ENCODE data around the gene CYB561A3.

CYB561A3 gene

DNA sequence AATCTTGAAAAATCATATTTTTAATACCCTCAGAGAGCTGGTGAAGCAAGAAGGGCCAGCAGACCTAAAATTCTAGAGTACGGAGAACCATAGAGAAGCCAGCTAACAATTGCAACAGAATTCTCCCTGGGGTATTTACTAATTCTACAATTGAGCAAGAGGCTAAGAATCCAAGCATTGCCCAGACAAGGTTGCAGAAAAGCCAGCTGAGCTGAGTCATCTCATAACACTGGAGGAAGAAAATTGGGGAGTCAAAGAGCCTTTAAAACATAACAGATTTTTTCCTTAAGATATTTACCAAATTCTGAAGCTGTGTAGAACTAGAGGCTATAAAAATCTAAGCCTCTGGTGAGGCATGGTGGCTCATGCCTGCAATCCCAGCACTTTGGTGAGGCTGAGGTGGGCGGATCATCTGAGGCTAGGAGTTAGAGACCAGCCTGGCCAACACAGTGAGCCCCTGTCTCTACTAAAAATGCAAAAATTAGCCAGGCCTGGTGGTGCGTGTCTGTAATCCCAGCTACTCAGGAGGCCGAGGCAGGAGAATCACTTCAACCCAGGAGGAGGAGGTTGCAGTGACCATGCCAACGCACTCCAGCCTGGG, 17.1 kb upstream of the CYB561A3 start:
- in situ Hi-C loops (cut with MboI; ENCODE audit: low sequenced_read_pairs) = no loop called here
- peaks cover 4% of the 10 kb centered on the region; the same call in 1 of the 2 replicates for H3K36me3 ChIP-seq (replicated peaks)
- no peak overlapping the region for H3K4me3 ChIP-seq
- no peaks in the 10 kb centered on the region for H3K27me3 ChIP-seq (ENCODE audit: low read depth)
- DNase-seq (ENCODE audit: low spot score in 2 of 2) = no peak
- H3K4me1 ChIP-seq = no peaks in the 10 kb centered on the region
- H3K9me3 ChIP-seq = no peaks in the 10 kb centered on the region; the same call in 1 of the 2 replicates

DNA sequence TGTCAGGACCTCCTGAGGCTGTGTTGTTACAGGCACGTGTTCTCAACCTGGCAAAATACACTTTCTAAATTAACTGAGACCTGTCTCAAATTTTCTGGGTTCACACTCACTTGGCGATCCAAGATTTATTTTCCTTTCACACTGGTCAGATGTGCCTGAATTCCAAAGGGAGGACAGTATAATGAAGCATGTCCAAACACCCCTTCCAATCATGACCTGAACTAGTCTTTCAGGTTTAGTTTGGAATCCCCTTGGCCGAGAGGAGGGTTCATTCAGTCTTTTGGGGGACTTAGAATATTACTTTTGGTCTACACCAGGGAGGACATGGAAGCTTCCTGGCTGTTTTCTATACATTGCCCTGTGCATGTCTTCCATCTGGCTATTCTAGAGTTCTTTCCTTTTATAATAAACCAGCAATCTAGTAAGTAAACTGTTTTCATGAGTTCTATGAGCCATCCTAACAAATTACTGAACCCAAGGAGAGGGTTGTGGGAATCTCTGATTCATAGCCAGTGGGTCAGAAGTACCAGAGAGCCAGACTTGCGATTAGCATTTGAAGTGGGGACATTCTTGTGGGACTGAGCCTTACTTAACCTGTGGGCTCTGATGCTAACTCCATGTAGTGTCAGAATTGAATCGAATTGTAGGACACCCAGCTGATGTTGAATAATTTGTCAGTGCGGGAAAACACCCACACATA, 15.9 kb upstream of the CYB561A3 start:
- H3K4me1 ChIP-seq = no peaks in the 10 kb centered on the region
- H3K36me3 ChIP-seq (replicated peaks) = peaks cover 8% of the 10 kb centered on the region; the same call in 1 of the 2 replicates
- DNase-seq (ENCODE audit: low spot score in 2 of 2) = no peak
- no peaks in the 10 kb centered on the region for H3K27me3 ChIP-seq (ENCODE audit: low read depth)
- H3K4me3 ChIP-seq = no peak overlapping the region
- in situ Hi-C loops (cut with MboI; ENCODE audit: low sequenced_read_pairs) = no loop called here
- peaks cover 5% of the 10 kb centered on the region for H3K9me3 ChIP-seq

DNA sequence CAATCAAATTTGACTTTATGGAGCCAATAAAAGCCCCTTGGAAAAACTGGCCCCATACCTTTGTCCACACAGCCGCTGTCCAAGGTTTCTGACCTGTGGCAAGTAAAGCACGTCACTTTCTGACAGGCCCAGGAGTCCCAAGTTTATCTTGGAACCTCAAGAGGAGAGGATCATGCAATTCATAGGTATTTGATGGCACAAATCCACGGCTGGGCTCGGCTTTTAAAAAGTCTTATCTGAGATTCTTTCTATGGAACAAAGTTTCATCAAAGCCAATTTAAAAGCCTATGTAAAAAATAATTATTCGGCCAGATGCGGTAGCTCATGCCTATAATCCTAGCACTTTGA, 14.1 kb upstream of the CYB561A3 start:
- H3K27me3 ChIP-seq (ENCODE audit: low read depth) = no peaks in the 10 kb centered on the region
- H3K9me3 ChIP-seq = peaks cover 5% of the 10 kb centered on the region
- no peak overlapping the region for H3K4me3 ChIP-seq
- in situ Hi-C loops (cut with MboI; ENCODE audit: low sequenced_read_pairs) = no loop called here
- H3K36me3 ChIP-seq (replicated peaks) = peaks cover 18% of the 10 kb centered on the region
- DNase-seq (ENCODE audit: low spot score in 2 of 2) = no peak
- no peaks in the 10 kb centered on the region for H3K4me1 ChIP-seq

DNA sequence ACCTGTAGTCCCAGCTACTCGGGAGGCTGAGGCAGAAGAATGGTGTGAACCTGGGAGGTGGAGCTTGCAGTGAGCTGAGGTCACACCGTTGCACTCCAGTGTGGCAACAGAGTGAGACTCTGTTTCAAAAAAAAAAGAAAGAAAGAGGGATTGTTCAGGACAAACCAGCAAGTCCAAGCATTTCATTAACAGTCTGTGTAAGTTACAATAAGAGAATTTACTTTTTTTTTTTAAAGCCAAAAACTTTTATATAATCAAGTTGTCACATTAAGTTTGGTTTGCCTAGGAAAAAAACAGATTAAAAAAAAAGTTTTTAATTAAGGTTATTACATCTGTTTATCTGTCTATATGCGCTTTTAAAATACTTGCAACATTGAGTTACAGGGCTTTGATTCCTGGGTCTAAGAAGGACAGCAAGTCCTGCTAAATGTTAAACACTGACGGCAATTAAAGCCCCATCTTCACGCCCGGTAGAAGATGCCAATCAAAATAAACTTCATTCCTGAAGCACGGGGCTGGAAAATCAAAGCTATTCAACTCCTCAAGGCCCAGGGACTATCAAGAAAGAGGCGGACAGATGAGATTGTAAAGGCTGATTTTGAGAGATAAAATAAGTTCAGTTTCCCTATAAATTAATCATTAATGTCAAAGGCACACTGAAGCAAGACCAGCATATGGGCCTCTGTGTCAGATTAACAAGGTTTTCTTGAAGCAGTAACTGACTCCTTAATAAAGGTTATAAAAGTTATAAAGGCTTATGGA, 11.2 kb upstream of the CYB561A3 start:
- Histone ChIP-seq H3K27me3 (ENCODE audit: low read depth) (no peaks in the 10 kb centered on the region), H3K36me3 (replicated peaks) (peaks cover 47% of the 10 kb centered on the region), H3K4me1 (no peaks in the 10 kb centered on the region), H3K9me3 (peaks cover 5% of the 10 kb centered on the region), H3K4me3 (no peak overlapping the region)
- DNase-seq (ENCODE audit: low spot score in 2 of 2) = no peak
- in situ Hi-C loops (cut with MboI; ENCODE audit: low sequenced_read_pairs) = no loop called here

DNA sequence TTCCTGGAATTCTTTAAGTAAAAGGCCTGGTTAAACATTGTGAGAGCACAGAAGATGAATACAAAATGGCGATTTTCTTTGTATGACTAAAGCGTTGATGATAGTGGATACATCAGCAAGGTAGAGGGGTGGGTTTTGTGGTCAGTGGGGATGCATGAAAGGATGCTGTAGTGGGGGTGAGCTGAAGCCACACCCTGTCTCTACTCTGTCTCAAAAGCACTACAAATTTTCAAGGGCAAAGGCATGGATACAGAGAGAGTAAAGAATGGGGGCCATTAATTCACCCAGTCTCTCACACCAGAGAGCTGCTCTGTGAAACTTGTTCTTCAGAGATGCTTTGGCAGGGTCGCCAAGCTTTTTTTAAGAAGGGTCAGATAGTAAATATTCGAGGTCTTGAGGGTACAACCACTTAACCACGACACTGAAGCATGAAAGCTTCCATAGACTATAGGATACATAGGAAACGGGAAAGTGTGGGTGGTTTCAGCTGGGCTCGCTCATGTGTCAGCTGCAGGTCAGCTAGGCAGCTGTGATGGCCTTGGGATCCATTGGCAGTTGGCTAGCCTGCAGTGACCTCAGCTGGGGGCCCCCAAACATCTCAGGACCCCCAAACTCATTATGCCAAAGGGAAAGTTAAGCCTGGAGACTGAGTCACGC, 8.8 kb upstream of the CYB561A3 start:
- H3K4me1 ChIP-seq = no peaks in the 10 kb centered on the region
- H3K36me3 ChIP-seq (replicated peaks) = peaks cover 70% of the 10 kb centered on the region
- in situ Hi-C loops (cut with MboI; ENCODE audit: low sequenced_read_pairs) = no loop called here

DNA sequence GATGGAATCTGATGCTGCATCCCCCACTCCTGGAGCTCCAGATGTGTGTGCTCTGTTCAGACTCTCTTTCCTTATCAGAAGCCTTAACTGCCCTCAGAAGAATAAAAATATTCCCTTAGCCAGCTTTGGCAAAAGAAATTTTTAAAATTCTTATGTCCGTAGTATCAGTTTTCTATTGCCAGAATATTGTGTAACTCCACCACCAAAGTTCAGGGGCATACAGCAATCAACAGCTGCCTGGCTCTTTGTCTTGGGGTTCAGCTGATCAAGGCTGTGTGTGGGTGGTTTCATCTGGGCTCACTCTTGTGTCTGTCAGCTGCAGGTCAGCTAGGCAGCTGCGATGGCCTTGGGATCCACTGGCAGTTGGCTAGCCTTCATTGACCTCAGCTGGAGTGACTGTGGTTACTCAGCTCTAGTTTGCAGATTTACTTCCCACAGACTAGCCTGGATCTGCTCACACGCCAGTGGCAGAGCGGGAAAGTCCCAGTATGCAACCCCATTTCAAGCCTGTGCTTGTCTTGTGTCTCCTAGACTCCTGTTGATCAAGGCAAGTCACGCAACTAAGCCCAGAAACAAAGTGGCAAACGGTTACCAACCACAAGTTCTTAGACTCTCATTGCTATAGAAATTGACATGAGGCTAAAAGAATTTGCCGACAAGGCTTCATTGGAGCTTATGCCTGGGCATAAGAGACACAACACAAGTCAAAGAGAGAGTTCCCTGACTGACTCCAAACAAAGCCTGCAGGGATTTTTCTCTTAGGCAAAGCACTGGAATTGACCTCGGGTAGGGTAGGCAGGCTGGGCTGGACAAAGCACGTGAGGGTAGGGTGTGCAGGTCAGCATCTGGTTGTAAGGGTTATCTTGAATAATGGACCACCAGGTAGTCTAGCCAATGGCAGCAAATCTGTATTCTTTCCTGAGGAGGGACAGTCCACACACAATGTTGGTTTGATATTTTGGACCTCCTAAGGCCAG, 8.0 kb upstream of the CYB561A3 start:
- Histone ChIP-seq H3K36me3 (replicated peaks) (peaks cover 78% of the 10 kb centered on the region), H3K4me3 (no peak overlapping the region), H3K4me1 (no peaks in the 10 kb centered on the region), H3K27me3 (ENCODE audit: low read depth) (no peaks in the 10 kb centered on the region), H3K9me3 (peaks cover 5% of the 10 kb centered on the region)
- no peak for DNase-seq (ENCODE audit: low spot score in 2 of 2)
- in situ Hi-C loops (cut with MboI; ENCODE audit: low sequenced_read_pairs) = no loop called here

More for the DNA sequence above, 8.8 kb upstream of the CYB561A3 start:
- H3K9me3 ChIP-seq = peaks cover 5% of the 10 kb centered on the region
- no peaks in the 10 kb centered on the region for H3K27me3 ChIP-seq (ENCODE audit: low read depth)
- H3K4me3 ChIP-seq = no peak overlapping the region
- no peak for DNase-seq (ENCODE audit: low spot score in 2 of 2)

DNA sequence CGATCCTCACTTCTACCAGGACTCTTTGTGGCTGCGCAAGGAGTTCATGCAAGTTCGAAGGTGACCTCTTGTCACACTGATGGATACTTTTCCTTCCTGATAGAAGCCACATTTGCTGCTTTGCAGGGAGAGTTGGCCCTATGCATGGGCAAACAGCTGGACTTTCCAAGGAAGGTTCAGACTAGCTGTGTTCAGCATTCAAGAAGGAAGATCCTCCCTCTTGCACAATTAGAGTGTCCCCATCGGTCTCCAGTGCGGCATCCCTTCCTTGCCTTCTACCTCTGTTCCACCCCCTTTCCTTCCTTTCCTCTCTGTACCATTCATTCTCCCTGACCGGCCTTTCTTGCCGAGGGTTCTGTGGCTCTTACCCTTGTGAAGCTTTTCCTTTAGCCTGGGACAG, 7.0 kb upstream of the CYB561A3 start:
- no peak for DNase-seq (ENCODE audit: low spot score in 2 of 2)
- in situ Hi-C loops (cut with MboI; ENCODE audit: low sequenced_read_pairs) = no loop called here
- peaks cover 3% of the 10 kb centered on the region for H3K4me1 ChIP-seq
- peaks cover 84% of the 10 kb centered on the region for H3K36me3 ChIP-seq (replicated peaks)
- H3K27me3 ChIP-seq (ENCODE audit: low read depth) = no peaks in the 10 kb centered on the region
- peaks cover 5% of the 10 kb centered on the region for H3K9me3 ChIP-seq
- H3K4me3 ChIP-seq = no peak overlapping the region

DNA sequence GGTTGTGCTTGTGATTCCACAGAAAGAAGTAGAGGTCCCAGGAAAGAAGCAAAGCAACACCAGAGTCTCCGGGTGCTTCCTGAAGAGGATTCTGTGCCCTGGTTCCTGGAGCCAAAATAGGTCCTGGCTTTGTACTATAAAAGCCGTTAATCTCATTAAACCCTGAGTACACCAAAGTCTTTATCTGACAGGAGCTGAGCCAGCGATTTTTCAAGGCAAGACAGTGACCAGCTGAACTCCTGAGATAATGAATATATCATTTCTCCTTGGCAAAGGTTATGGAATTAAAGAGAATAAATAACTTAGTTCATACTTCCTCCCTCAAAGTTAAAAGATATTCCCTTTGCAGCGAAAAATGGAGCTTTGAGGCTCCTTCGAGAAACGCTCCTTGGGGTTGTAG, 5.7 kb upstream of the CYB561A3 start:
- H3K27me3 ChIP-seq (ENCODE audit: low read depth) = no peaks in the 10 kb centered on the region
- no peak for DNase-seq (ENCODE audit: low spot score in 2 of 2)
- no peak overlapping the region for H3K4me3 ChIP-seq
- peaks cover 84% of the 10 kb centered on the region for H3K36me3 ChIP-seq (replicated peaks)
- in situ Hi-C loops (cut with MboI; ENCODE audit: low sequenced_read_pairs) = no loop called here
- peaks cover 8% of the 10 kb centered on the region for H3K4me1 ChIP-seq
- no peaks in the 10 kb centered on the region for H3K9me3 ChIP-seq

DNA sequence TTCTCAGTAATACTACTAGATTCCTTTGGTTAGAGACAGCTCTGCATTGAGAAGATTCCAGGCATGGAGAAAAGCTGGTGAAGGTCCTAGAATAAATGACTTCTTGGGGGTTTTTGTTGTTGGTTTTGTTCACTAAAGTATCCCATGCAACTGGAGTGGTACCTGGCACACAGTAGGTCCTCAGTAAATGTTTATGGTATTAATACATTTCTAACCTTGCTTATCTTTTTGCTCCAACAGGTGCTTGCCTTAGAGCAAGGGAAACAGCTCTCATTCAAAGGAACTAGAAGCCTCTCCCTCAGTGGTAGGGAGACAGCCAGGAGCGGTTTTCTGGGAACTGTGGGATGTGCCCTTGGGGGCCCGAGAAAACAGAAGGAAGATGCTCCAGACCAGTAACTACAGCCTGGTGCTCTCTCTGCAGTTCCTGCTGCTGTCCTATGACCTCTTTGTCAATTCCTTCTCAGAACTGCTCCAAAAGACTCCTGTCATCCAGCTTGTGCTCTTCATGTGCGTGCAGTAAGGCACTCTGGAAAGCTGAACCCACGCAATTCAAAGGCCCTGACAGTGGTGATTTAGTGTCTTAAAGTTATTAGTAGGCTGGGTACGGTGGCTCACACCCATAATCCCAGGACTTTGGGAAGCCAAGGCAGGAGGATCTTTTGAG, 2.5 kb upstream of the CYB561A3 start:
- no peak for DNase-seq (ENCODE audit: low spot score in 2 of 2)
- Histone ChIP-seq H3K4me1 (peaks cover 10% of the 10 kb centered on the region), H3K36me3 (replicated peaks) (peaks cover 61% of the 10 kb centered on the region), H3K9me3 (no peaks in the 10 kb centered on the region), H3K4me3 (no peak overlapping the region), H3K27me3 (ENCODE audit: low read depth) (no peaks in the 10 kb centered on the region)
- in situ Hi-C loops (cut with MboI; ENCODE audit: low sequenced_read_pairs) = no loop called here

DNA sequence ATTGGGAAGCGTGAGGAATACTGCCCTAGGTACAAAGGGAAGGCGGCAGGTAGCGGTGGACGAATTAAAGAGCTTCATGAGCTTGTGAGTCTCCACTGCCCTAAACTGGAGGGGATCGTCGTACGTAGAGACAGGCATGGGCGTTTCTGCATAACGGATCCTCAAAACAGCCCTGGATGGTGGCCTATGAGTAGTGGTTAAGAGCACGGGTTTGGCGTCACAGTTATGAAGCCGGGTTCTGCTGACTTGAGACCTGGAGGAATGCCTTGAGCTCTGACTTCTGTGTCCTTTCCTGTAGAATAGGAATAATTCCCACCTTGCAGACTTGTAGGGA, 827 bp upstream of the CYB561A3 start:
- H3K9me3 ChIP-seq = no peaks in the 10 kb centered on the region
- in situ Hi-C loops (cut with MboI; ENCODE audit: low sequenced_read_pairs) = no loop called here
- peaks cover 44% of the 10 kb centered on the region for H3K36me3 ChIP-seq (replicated peaks)
- H3K4me3 ChIP-seq = peak overlapping the region; percentile 85
- H3K27me3 ChIP-seq (ENCODE audit: low read depth) = no peaks in the 10 kb centered on the region
- peak; percentile 3 to 46 for DNase-seq (ENCODE audit: low spot score in 2 of 2)
- H3K4me1 ChIP-seq = peaks cover 10% of the 10 kb centered on the region

DNA sequence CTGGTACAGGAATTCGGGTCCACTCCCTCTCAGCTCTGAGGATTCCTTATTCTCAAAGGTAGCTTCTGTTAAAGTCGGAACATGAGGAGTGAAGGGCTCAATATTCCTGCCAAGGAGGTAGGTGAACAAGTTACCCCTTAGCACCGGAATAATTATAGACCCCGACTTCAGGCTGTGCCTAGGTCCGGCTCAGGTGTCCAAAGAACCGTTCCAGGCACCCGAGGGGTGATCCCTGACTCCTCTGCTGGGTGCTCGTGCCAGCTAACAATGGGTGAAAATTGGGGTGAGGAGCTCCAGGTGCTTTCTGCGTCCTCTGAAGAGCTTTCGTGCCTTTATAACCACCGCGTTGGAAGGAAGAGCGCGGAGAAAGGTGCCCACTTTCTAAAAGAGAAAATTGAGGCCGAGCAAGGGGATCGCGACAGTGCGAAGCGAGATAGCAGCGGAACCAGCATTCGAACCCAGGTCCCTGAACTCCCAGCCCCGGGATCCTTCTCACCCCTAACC, 393 bp downstream of the CYB561A3 start:
- Histone ChIP-seq H3K27me3 (ENCODE audit: low read depth) (no peaks in the 10 kb centered on the region), H3K9me3 (no peaks in the 10 kb centered on the region), H3K4me3 (peak overlapping the region; percentile 85), H3K36me3 (replicated peaks) (peaks cover 32% of the 10 kb centered on the region), H3K4me1 (peaks cover 10% of the 10 kb centered on the region)
- DNase-seq (ENCODE audit: low spot score in 2 of 2) = no peak
- in situ Hi-C loops (cut with MboI; ENCODE audit: low sequenced_read_pairs) = no loop called here

DNA sequence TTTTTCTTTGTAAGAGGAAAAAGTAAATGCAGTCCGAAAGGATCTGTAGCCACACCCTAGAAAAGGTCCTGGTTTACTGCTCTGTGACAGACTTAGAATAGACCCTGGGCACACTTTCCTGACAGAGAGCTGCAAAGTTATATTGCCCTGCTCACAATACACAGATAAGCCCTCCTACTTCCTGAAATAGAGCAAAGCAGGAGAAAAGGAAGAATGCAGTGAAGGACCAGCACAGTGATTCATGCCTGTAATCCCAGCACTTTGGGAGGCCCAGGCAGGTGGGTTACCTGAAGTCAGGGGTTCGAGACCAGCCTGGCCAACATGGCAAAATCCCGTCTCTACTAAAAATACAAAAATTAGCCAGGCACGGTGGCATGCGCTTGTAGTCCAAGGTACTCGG, 2.2 kb downstream of the CYB561A3 start:
- H3K27me3 ChIP-seq (ENCODE audit: low read depth) = no peaks in the 10 kb centered on the region
- no peak for DNase-seq (ENCODE audit: low spot score in 2 of 2)
- H3K4me3 ChIP-seq = no peak overlapping the region
- in situ Hi-C loops (cut with MboI; ENCODE audit: low sequenced_read_pairs) = no loop called here
- no peaks in the 10 kb centered on the region for H3K9me3 ChIP-seq
- peaks cover 14% of the 10 kb centered on the region for H3K36me3 ChIP-seq (replicated peaks)
- H3K4me1 ChIP-seq = peaks cover 10% of the 10 kb centered on the region

Measured in HAP-1 (cell line).